GM20000 (cell line): ENCODE results near the gene ACADS.

Experiments used
- DNase-seq: peaks from one replicate; pipeline ENCODE4 v3.0.0; 2012; ENCODE audit warnings: low spot score
- TF ChIP-seq, protein P1 (sequence below): IDR thresholded peaks from 2 replicates; pipeline ENCODE4 v1.5.1; 2012; ENCODE audit warnings: mild to moderate bottlenecking, control low read depth; ENCODE audit errors: extremely low read depth, missing control alignments

The ACADS gene

DNA sequence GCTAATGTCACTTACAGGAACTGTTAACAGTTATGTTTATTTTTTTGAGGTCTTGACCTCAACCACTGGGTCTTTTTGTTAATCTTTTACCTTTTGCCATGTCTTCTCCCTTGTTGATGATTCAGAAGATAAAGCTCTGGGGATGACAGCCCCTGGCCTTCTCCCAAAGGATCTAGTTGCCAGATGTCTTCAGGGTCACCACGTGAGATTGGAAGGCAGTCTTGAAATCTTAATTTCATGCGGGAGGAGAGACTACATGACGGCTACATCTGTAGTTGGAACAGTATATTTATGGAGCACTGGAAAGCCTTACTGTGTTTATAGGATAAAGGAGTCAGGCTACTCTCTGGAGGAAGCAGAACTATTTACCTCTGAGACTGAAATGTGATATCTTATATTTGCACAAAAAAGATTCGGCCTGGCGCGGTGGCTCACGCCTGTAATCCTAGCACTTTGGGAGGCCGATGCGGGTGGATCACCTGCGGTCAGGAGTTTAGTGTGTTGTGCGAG, 33.0 kb upstream of the ACADS start:
- TF ChIP-seq, protein P1, sequence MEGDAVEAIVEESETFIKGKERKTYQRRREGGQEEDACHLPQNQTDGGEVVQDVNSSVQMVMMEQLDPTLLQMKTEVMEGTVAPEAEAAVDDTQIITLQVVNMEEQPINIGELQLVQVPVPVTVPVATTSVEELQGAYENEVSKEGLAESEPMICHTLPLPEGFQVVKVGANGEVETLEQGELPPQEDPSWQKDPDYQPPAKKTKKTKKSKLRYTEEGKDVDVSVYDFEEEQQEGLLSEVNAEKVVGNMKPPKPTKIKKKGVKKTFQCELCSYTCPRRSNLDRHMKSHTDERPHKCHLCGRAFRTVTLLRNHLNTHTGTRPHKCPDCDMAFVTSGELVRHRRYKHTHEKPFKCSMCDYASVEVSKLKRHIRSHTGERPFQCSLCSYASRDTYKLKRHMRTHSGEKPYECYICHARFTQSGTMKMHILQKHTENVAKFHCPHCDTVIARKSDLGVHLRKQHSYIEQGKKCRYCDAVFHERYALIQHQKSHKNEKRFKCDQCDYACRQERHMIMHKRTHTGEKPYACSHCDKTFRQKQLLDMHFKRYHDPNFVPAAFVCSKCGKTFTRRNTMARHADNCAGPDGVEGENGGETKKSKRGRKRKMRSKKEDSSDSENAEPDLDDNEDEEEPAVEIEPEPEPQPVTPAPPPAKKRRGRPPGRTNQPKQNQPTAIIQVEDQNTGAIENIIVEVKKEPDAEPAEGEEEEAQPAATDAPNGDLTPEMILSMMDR, result no peak
- no peak for DNase-seq

GRCh38 chr12:120693848-120694247, 31.8 kb upstream of the ACADS start:
- TF ChIP-seq, protein P1, result no peak
- DNase-seq, result no peak

GRCh38 chr12:120696626-120697025, 29.0 kb upstream of the ACADS start:
- no peak for DNase-seq

GRCh38 chr12:120697344-120697743, 28.3 kb upstream of the ACADS start:
- DNase-seq, result no peak
- TF ChIP-seq, protein P1, result no peak

More at GRCh38 chr12:120696626-120697025, 29.0 kb upstream of the ACADS start:
- TF ChIP-seq, protein P1, result no peak

DNA sequence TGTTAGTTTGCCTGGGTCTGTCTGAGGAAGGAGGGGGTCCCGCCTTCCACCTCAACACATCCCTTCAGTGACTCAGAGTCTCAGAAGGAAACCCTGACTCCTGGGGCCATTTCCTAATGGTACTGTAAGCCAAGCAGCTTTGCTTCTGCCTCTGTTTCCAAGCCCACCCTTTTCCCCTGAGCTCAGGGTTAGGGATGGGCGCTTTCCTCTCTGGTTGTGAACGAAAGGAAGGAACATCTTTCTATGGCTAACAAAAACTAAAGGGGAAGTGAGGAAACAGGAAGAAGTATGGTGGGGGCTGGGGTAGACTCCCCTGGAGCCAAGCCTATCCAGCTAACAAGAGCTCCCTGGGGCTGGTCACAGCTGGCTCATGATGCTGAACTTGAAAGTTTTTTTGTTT, 27.0 kb upstream of the ACADS start:
- TF ChIP-seq, protein P1, result no peak
- DNase-seq, result no peak

- TF ChIP-seq, protein P1, result no peak
- DNase-seq, result no peak
Observed at GRCh38 chr12:120699553-120699952, 26.1 kb upstream of the ACADS start.

DNA sequence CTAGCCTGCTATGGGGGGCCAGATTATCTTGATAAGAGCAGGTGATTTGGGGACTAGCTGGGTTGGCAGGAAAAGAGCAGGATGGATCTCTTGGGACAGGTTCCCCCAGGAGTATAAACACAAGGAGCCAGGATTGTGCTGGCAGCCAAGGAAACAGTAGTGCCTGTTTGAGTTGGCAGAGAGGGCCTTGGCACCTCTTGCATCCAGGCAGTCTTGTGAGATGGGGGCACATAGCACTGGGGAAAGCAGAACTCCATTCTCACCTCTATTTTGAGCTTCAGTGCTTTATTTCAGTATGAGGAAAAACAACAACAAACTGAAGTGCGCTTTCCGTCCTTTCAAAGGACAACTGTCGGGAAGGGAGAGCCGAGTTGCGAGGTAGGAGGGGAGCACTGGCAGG, 24.7 kb upstream of the ACADS start:
- no peak for DNase-seq
- TF ChIP-seq, protein P1, result no peak
